Stimulated activated CD4-positive, alpha-beta T cell treated with anti-CD3 and anti-CD28 coated beads, Interleukin-4, amount 100 ng/mL, for 24 hours (primary cell): ENCODE results near the gene N4BP3.
"Not testable (repeated sequence)": the region's sequence is repeated elsewhere in the genome, so short reads cannot be mapped to it uniquely, and the experiment has no call there.

Experiments
- DNase-seq: peaks from one replicate; pipeline ENCODE4 v3.0.0-alpha.2; 2020

N4BP3 gene

GRCh38 chr5:178113141-178113787 lies at the start of gene N4BP3:
Gene N4BP3, plus strand, starts transcription at chr5:178113532. Its CDS starts 6,052 bp downstream, at chr5:178119584.
- peak; percentile 84 for DNase-seq

GRCh38 chr5:178067755-178068154 lies 45.6 kb upstream of the N4BP3 start:
- no peak for DNase-seq

- no peak for DNase-seq
Measured at GRCh38 chr5:178068293-178068692, 45.0 kb upstream of the N4BP3 start.

GRCh38 chr5:178069909-178070308 lies 43.4 kb upstream of the N4BP3 start:
- DNase-seq: peak; percentile 20

GRCh38 chr5:178071108-178071507 lies 42.2 kb upstream of the N4BP3 start:
- no peak for DNase-seq

GRCh38 chr5:178072749-178073148 lies 40.6 kb upstream of the N4BP3 start:
- DNase-seq: no peak

GRCh38 chr5:178074266-178074952 lies 38.9 kb upstream of the N4BP3 start:
- no peak for DNase-seq

GRCh38 chr5:178076965-178077364 lies 36.4 kb upstream of the N4BP3 start:
- not testable (repeated sequence) for DNase-seq

- no peak for DNase-seq
Measured at GRCh38 chr5:178077751-178078150, 35.6 kb upstream of the N4BP3 start.

- no peak for DNase-seq
Measured at GRCh38 chr5:178078197-178079010, 34.9 kb upstream of the N4BP3 start.

GRCh38 chr5:178080056-178080455 lies 33.3 kb upstream of the N4BP3 start:
- DNase-seq: no peak

GRCh38 chr5:178080618-178081410 lies 32.5 kb upstream of the N4BP3 start:
- DNase-seq: no peak

GRCh38 chr5:178081571-178082243 lies 31.6 kb upstream of the N4BP3 start:
- DNase-seq: no peak

GRCh38 chr5:178083922-178084321 lies 29.4 kb upstream of the N4BP3 start:
- DNase-seq: no peak

- DNase-seq: no peak
Measured at GRCh38 chr5:178085316-178085715, 28.0 kb upstream of the N4BP3 start.

- DNase-seq: no peak
Measured at GRCh38 chr5:178086266-178086665, 27.1 kb upstream of the N4BP3 start.

GRCh38 chr5:178087199-178087598 lies 26.1 kb upstream of the N4BP3 start:
- DNase-seq: not testable (repeated sequence)

GRCh38 chr5:178090856-178091255 lies 22.5 kb upstream of the N4BP3 start:
- DNase-seq: no peak

GRCh38 chr5:178093134-178093533 lies 20.2 kb upstream of the N4BP3 start:
- DNase-seq: no peak

GRCh38 chr5:178094345-178094744 lies 19.0 kb upstream of the N4BP3 start:
- no peak for DNase-seq

GRCh38 chr5:178098685-178099084 lies 14.6 kb upstream of the N4BP3 start:
- no peak for DNase-seq

GRCh38 chr5:178103612-178104011 lies 9.7 kb upstream of the N4BP3 start:
- DNase-seq: no peak
